Hematopoietic multipotent progenitor cell treated with erythropoietin and hydrocortisone succinate and interleukin-3 and kit ligand, for 6 days (in vitro differentiated cells): ENCODE results near the gene RSPH3.
A peak's percentile ranks its signal among the peaks of the same experiment; 100 is the strongest.
"Not testable (repeated sequence)": the region's sequence is repeated elsewhere in the genome, so short reads cannot be mapped to it uniquely, and the experiment has no call there.

Source experiments
- DNase-seq: peaks from one replicate; pipeline ENCODE4 v3.0.0-alpha.2; 2015

RSPH3 gene

GRCh38 chr6:159023893-159024292 lies 23.9 kb upstream of the RSPH3 start:
- DNase-seq: no peak

DNA sequence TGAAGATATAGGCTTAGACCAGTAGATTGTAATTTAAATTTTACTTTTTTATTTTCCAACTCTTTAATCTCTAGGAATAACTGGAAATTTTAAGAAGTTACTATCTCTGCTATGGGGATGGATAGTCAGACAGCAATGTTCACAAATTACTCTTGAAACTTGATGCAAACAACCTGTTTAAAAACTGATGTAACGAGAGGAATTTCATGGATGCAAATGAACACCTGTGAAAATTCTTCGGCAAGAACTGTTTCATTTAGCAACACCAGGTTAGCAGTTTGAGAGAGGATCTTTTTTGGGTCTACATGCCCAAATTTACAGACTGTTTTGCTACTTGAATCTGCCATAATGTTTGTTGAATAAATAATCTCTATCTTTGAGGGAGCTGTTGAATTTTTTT lies 20.0 kb upstream of the RSPH3 start:
- DNase-seq: no peak

GRCh38 chr6:159017757-159018559 lies 18.0 kb upstream of the RSPH3 start:
- DNase-seq: no peak

DNA sequence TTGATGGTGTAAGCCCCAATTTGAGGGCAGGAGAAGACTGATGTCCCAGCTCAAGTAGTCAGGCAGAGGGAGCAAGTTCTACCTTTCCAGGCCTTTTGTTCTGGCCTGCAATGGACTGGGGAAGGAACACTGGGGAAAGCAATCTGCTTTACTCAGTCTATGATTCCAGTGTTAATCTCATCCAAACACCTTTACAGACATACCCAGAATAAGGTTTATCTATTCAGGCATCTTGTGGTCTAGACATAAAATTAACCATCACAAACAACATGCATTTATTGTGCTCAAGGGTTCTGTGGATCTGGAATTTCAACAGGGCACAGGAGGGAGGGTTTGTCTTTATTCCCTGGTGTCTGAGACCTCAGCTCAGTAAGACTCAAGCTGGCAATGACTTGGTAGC lies 14.4 kb upstream of the RSPH3 start:
- DNase-seq: no peak

DNA sequence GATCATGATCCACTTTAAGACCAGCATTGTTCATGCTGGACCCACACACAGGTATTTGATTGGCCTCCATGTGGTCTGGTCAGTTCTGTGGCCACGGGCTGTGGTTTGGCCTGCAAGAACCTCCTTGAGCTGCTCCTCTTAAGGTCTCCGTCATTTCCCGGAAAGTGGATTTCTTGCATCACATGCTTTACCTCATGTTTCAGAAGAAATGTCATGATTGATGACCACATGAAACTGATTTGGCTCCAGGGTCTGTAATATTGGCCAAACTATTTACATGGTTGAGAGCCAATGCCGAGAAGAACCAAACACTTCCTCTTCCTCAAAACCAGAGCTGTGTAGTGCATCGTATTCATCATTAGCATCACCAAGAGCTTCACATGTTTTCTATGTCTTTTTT lies 13.2 kb upstream of the RSPH3 start:
- DNase-seq: peak; percentile 45

- DNase-seq: no peak
Measured at GRCh38 chr6:159012201-159012600, 12.2 kb upstream of the RSPH3 start.

GRCh38 chr6:159010037-159010612 lies 10.1 kb upstream of the RSPH3 start:
- DNase-seq: not testable (repeated sequence)

- peak; percentile 85 for DNase-seq
Measured at GRCh38 chr6:159008656-159009288, 8.8 kb upstream of the RSPH3 start.

DNA sequence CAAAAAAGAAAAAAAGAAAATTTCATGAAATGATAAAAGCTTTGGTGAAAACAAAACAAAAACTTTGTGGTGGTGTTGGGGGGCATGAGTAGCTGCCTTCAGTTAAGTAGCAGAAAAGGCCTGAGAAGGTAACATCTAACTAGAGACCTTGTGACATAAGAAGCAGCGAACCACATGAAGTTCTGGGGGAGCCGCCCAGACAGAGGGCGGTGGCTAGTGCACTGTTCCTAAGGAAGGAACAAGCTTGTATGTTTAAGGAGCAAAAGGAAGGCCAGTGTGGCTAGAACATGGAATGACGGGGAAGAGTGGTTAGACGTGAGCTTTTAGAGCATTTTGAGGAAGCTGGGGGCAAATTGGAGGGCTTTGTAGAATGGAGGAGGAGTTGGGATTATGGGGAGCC lies 7.5 kb upstream of the RSPH3 start:
- no peak for DNase-seq

- no peak for DNase-seq
Measured at GRCh38 chr6:159005436-159005835, 5.4 kb upstream of the RSPH3 start.

- DNase-seq: peak; percentile 33
Measured at GRCh38 chr6:159004592-159004991, 4.6 kb upstream of the RSPH3 start.

DNA sequence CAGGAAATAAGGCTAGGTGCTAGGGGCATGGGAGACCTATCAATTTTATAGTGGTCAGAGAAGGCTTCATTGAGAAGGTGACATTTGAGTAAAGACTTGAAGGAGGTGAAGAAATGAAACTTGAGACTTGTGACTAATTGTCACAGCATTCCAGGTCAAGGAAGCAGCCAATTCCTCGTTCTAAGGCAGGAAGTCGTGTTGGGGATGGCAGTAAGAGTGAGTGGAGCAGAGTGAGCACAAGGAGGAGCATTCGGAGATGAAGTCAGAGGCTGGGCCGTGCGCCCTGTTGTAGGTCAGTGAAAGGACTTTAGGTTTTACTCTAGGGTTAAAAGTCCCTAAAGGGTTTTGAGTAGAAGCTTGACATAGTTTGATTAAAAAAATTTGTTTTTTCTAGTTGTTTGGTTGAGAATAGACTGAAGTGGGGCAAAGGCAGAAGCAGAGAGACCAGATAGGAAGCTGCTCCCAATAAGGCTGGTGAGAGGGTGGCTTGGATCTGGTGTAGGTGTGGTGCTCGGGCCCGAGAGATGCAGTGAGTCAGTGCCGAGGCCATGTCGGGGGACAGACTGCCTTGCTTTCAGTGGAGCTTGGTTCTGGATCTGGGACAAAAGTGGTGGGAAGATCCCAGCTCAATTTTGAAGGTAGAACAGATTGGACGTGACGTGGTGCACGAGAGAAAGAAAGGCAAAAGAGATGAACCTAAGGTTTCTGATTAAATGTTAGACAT lies 2.6 kb upstream of the RSPH3 start:
- no peak for DNase-seq

- DNase-seq: no peak
Measured at GRCh38 chr6:158999154-158999665, 792 bp downstream of the RSPH3 start.

DNA sequence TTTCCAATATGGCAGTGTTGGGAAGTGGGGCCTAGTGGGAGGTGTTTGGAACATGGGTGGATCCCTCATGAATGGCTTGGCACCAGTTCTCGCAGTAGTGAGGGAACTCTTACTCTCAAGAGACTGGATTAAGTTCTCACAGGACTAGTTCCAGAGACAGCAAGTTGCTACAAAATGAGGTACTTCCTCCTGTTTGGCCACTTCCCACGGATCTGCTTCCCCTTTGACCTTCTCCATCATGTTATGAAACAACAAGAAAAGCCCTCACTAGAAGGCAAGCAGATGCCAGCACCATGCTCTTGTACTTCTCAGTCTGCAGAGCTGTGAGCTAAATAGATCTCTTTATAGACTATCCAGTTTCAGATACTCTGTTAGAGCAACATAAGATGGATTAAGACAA lies 3.1 kb downstream of the RSPH3 start:
- DNase-seq: no peak

GRCh38 chr6:158993639-158994038 lies 6.4 kb downstream of the RSPH3 start:
- no peak for DNase-seq

DNA sequence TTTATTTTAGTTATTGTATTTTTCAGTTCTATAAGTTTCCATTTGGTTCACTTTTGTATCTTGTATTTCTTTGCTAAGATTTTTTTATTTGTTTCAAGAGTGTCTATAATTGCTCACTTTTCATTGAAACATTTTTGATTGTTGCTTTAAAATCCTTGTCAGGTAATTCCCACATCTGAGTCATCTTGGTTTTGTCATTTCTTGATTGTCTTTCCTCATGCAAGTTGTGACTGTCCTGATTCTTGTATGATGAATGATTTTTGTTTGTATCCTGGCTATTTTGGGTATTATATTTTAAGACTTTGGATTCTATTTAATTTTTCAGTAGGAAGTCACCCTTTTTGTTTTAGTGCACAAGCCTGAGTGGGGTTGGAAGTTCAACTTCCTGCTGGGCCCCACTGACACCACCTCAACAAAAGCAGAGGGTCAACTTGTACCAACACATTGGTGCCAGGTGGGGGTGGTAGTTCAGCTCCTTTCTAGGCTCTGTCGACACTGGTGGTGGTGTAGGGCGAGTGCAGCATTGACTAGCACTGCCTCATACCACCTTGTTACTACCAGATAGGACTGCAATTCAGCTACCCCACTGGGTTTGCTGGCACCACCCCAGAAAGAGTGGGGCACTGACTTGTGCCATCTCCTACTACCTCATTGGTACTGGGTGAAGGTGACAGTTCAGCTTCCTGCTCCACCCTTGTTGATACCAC lies 8.8 kb downstream of the RSPH3 start:
- no peak for DNase-seq

DNA sequence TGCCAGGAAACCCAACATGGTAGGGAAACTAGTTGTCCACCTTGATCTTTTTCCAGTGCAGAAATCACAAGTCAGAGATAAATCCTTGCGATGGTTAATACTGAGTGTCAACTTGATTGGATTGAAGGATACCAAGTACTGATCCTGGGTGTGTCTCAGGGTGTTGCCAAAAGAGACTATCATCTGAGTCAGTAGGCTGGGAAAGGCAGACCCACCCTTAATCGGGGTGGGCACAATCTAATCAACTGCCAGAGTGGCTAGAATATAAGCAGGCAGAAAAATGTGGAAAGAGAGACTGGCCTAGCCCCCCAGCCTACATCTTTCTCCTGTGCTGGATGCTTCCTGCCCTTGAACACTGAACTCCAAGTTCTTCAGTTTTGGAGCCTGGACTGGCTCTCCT lies 10.3 kb downstream of the RSPH3 start:
- peak; percentile 70 for DNase-seq

GRCh38 chr6:158988477-158988876 lies 11.5 kb downstream of the RSPH3 start:
- DNase-seq: no peak

GRCh38 chr6:158987657-158988056 lies 12.3 kb downstream of the RSPH3 start:
- DNase-seq: no peak

- no peak for DNase-seq
Measured at GRCh38 chr6:158978757-158979156, 21.2 kb downstream of the RSPH3 start.

GRCh38 chr6:158977382-158977781 lies 22.6 kb downstream of the RSPH3 start:
- DNase-seq: no peak
